Mammary epithelial cell (primary cell): Measurements from ENCODE around the gene ZFYVE1.

Source experiments
- EZH2 ChIP-seq: IDR thresholded peaks from 2 replicates; pipeline ENCODE4 v1.6.1; 2012; ENCODE audit warnings: low read length, inconsistent platforms, borderline replicate concordance
- TF ChIP-seq, protein P1 (sequence below), 2 donors: IDR thresholded peaks in 1 of 2; conservative IDR thresholded peaks in 1 of 2; 2 replicates each; pipeline ENCODE4 v1.5.1; 2011 to 2012; ENCODE audit warnings: inconsistent platforms in 2 of 2, low read length in 2 of 2, mild to moderate bottlenecking in 2 of 2, control low read depth in 1 of 2, low read depth in 1 of 2; ENCODE audit not compliant: insufficient read depth in 1 of 2; ENCODE audit errors: extremely low read depth in 1 of 2

- no peak for TF ChIP-seq EZH2
- TF ChIP-seq, protein P1, sequence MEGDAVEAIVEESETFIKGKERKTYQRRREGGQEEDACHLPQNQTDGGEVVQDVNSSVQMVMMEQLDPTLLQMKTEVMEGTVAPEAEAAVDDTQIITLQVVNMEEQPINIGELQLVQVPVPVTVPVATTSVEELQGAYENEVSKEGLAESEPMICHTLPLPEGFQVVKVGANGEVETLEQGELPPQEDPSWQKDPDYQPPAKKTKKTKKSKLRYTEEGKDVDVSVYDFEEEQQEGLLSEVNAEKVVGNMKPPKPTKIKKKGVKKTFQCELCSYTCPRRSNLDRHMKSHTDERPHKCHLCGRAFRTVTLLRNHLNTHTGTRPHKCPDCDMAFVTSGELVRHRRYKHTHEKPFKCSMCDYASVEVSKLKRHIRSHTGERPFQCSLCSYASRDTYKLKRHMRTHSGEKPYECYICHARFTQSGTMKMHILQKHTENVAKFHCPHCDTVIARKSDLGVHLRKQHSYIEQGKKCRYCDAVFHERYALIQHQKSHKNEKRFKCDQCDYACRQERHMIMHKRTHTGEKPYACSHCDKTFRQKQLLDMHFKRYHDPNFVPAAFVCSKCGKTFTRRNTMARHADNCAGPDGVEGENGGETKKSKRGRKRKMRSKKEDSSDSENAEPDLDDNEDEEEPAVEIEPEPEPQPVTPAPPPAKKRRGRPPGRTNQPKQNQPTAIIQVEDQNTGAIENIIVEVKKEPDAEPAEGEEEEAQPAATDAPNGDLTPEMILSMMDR (conservative IDR thresholded peaks at IDR 0.05 in 1 of 2, IDR thresholded peaks at IDR 0.05 in 1 of 2; ENCODE audit: extremely low read depth in 1 of 2, insufficient read depth in 1 of 2, low read depth in 1 of 2, low read length in 2 of 2), result no peak
Observed at GRCh38 chr14:72970824-72971434, 56.0 kb downstream of the ZFYVE1 start.
